ENCODE data around the gene LY6G6D.
"Not testable (repeated sequence)": the region's sequence is repeated elsewhere in the genome, so short reads cannot be mapped to it uniquely, and the experiment has no call there.

The LY6G6D gene

DNA sequence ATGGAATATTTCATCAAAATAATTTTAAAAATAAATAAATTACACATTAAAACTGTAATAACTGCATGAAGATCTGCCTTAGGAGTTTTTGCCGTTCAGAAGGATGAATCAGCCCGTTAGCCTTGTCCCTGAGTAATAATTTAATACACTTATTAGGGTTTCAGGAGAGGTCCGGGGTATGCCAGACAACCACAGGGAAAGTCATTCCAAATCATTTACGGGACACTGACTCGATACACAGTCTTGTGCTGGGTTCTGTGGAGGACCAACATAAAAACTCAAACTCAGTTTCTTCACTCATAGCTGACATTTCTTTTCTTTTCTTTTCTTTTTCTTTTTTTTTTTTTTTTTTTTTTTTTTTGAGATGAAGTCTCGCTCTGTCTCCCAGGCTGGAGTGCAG lies 9.2 kb upstream of the LY6G6D start:
- H3K27ac Mint-ChIP-seq, result no peak overlapping the region
- H3K36me3 Mint-ChIP-seq, result peaks cover 2% of the 10 kb centered on the region
- H3K27me3 Mint-ChIP-seq, result no peaks in the 10 kb centered on the region
- H3K4me3 Mint-ChIP-seq, result no peak overlapping the region
- H3K9me3 Mint-ChIP-seq (ENCODE audit: low read depth), result no peaks in the 10 kb centered on the region
- peaks cover 25% of the 10 kb centered on the region for H3K4me1 Mint-ChIP-seq (ENCODE audit: low read depth)

DNA sequence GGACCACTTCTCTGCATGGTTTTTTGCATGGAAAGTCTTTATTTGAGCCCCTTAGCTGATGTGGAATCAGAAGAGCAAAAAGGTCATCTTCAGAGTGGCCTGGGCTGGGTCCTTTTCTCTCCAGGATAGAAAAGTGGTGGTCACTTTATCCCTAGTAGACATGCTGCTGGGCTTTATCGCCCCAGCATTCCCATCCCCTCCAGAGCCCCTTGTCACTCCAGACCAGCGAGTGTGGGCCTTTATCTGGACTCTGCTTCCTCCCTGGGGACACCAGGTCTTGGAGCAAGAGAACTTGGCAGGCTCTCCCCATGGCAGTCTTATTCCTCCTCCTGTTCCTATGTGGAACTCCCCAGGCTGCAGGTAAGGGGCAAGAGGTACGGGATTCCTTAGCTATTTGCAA lies 8.5 kb upstream of the LY6G6D start, which contains the start of gene LY6G6F:
Gene LY6G6F (plus strand): TSS at position 268 of the 400 bp plus-strand sequence. CDS start 41 bp downstream, at position 309.
- Mint-ChIP-seq H3K27me3 (no peaks in the 10 kb centered on the region), H3K4me1 (ENCODE audit: low read depth) (peaks cover 24% of the 10 kb centered on the region), H3K27ac (no peak within 1 kb of the TSS), H3K9me3 (ENCODE audit: low read depth) (no peaks in the 10 kb centered on the region), H3K4me3 (no peak within 1 kb of the TSS), H3K36me3 (peaks cover 2% of the 10 kb centered on the region)

GRCh38 chr6:31707701-31708100 lies 7.4 kb upstream of the LY6G6D start:
- H3K9me3 Mint-ChIP-seq (ENCODE audit: low read depth), result no peaks in the 10 kb centered on the region
- peaks cover 14% of the 10 kb centered on the region for H3K4me1 Mint-ChIP-seq (ENCODE audit: low read depth)
- H3K4me3 Mint-ChIP-seq, result no peak overlapping the region
- no peak overlapping the region for H3K27ac Mint-ChIP-seq
- peaks cover 2% of the 10 kb centered on the region for H3K36me3 Mint-ChIP-seq
- no peaks in the 10 kb centered on the region for H3K27me3 Mint-ChIP-seq

DNA sequence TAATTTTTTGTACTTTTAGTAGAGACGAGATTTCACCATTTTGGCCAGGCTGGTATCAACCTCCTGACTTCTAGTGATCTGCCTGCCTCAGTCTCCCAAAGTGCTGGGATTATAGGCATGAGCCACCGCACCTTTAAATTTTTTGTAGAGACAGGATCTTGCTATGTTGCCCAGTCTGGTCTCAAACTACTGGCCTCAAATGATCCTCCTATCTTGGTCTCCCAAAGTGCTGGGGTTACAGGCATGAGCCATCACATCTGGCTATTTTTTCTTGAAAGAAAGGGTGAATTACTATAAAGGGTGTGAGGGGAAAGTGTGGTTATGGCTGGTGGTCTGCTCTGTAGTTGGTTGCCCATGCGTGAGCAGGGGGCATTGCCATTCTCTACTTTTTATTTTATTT lies 6.9 kb upstream of the LY6G6D start:
- Mint-ChIP-seq H3K4me1 (ENCODE audit: low read depth) (peaks cover 14% of the 10 kb centered on the region), H3K27ac (no peak overlapping the region), H3K36me3 (peaks cover 2% of the 10 kb centered on the region), H3K27me3 (no peaks in the 10 kb centered on the region), H3K4me3 (no peak overlapping the region), H3K9me3 (ENCODE audit: low read depth) (no peaks in the 10 kb centered on the region)

GRCh38 chr6:31709157-31709556 lies 6.0 kb upstream of the LY6G6D start:
- H3K4me1 Mint-ChIP-seq (ENCODE audit: low read depth), result peaks cover 14% of the 10 kb centered on the region
- H3K9me3 Mint-ChIP-seq (ENCODE audit: low read depth); H3K27ac Mint-ChIP-seq; H3K27me3 Mint-ChIP-seq; H3K36me3 Mint-ChIP-seq; H3K4me3 Mint-ChIP-seq: not testable (repeated sequence)

GRCh38 chr6:31710523-31711219 lies 4.5 kb upstream of the LY6G6D start:
- Mint-ChIP-seq H3K27me3 (no peaks in the 10 kb centered on the region), H3K36me3 (no peaks in the 10 kb centered on the region), H3K4me1 (ENCODE audit: low read depth) (peaks cover 17% of the 10 kb centered on the region), H3K27ac (no peak overlapping the region), H3K9me3 (ENCODE audit: low read depth) (no peaks in the 10 kb centered on the region), H3K4me3 (no peak overlapping the region)

DNA sequence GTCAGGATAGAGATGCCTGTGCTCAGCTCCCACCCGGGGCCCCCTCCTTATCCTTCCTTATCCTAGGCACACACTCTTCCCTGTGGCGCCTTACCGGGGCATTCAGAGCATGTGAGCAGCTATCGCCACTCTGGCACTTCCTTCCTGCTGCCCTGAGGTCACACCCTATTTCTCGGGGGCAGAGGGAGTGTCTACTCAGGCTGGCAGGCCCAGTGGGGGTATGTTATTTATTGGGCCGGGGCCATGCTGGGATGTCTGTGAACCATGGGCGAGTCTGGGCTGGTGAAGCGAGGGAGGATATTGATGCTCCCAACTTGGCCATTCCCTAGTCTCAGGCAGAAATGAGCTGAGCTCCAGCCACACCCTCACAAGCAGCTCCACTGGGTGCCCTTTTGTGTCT lies 3.9 kb upstream of the LY6G6D start:
- no peak overlapping the region for H3K4me3 Mint-ChIP-seq
- peaks cover 17% of the 10 kb centered on the region for H3K4me1 Mint-ChIP-seq (ENCODE audit: low read depth)
- H3K27me3 Mint-ChIP-seq, result no peaks in the 10 kb centered on the region
- H3K27ac Mint-ChIP-seq, result no peak overlapping the region
- no peaks in the 10 kb centered on the region for H3K9me3 Mint-ChIP-seq (ENCODE audit: low read depth)
- H3K36me3 Mint-ChIP-seq, result no peaks in the 10 kb centered on the region

GRCh38 chr6:31712296-31712695 lies 2.9 kb upstream of the LY6G6D start:
- Mint-ChIP-seq H3K27ac (no peak overlapping the region), H3K4me3 (no peak overlapping the region)

GRCh38 chr6:31713465-31713864 lies 1.7 kb upstream of the LY6G6D start:
- H3K4me3 Mint-ChIP-seq, result no peak overlapping the region
- H3K36me3 Mint-ChIP-seq, result no peaks in the 10 kb centered on the region
- no peak overlapping the region for H3K27ac Mint-ChIP-seq
- no peaks in the 10 kb centered on the region for H3K27me3 Mint-ChIP-seq
- H3K4me1 Mint-ChIP-seq (ENCODE audit: low read depth), result peaks cover 17% of the 10 kb centered on the region
- H3K9me3 Mint-ChIP-seq (ENCODE audit: low read depth), result no peaks in the 10 kb centered on the region

More at GRCh38 chr6:31712296-31712695, 2.9 kb upstream of the LY6G6D start:
- Mint-ChIP-seq H3K9me3 (ENCODE audit: low read depth) (no peaks in the 10 kb centered on the region), H3K4me1 (ENCODE audit: low read depth) (peaks cover 17% of the 10 kb centered on the region), H3K27me3 (no peaks in the 10 kb centered on the region), H3K36me3 (no peaks in the 10 kb centered on the region)

GRCh38 chr6:31713991-31714684 lies 1.0 kb upstream of the LY6G6D start:
- no peak overlapping the region for H3K4me3 Mint-ChIP-seq
- H3K36me3 Mint-ChIP-seq, result no peaks in the 10 kb centered on the region
- no peaks in the 10 kb centered on the region for H3K9me3 Mint-ChIP-seq (ENCODE audit: low read depth)
- H3K27me3 Mint-ChIP-seq, result no peaks in the 10 kb centered on the region
- no peak overlapping the region for H3K27ac Mint-ChIP-seq
- peaks cover 17% of the 10 kb centered on the region for H3K4me1 Mint-ChIP-seq (ENCODE audit: low read depth)

- Mint-ChIP-seq H3K4me1 (ENCODE audit: low read depth) (peaks cover 10% of the 10 kb centered on the region), H3K9me3 (ENCODE audit: low read depth) (no peaks in the 10 kb centered on the region), H3K27ac (no peak overlapping the region), H3K4me3 (no peak overlapping the region), H3K36me3 (no peaks in the 10 kb centered on the region), H3K27me3 (no peaks in the 10 kb centered on the region)
Observed at GRCh38 chr6:31717499-31718222, 2.5 kb downstream of the LY6G6D start.

DNA sequence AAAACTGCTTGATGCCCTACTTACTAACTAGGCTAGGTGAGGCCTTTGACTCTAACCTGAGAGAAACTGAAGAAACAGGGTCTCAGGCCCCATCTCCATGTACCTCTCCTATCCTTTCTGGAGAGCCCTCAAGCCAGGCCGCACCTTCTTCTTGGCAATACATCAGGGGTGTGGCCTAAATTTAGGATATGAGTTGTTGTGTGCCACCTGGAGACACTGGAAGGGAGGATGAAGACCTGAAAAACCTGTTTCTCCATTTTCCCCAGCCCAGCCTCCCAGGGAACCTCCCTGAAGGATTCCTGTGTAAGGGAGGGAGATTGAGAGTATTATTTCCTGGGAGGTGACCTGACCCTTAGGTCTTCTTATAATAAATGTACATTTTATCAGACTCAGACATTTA lies 3.1 kb downstream of the LY6G6D start:
- Mint-ChIP-seq H3K36me3 (no peaks in the 10 kb centered on the region), H3K4me3 (no peak overlapping the region), H3K27ac (no peak overlapping the region), H3K9me3 (ENCODE audit: low read depth) (no peaks in the 10 kb centered on the region), H3K4me1 (ENCODE audit: low read depth) (peaks cover 10% of the 10 kb centered on the region), H3K27me3 (no peaks in the 10 kb centered on the region)

DNA sequence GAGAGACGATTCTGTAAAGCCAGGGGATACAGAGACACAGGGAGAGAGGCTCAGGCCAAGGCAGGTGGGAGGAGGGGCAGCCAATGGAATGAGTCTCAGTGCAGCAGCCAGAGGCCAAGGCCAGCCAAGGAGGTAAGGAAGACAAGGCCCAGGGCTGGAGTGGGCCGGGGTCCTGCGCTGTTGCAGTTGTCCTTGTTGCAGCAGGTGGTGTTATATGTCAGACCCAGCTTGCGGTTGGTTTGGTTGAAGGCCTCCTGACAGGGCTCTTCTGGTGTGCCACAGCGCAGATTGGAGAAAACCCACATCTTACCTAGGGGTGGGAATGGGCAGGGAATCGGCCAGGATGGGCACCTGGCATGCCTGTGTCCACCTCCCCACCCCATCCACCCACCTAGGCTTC lies 3.9 kb downstream of the LY6G6D start:
- Mint-ChIP-seq H3K27me3 (no peaks in the 10 kb centered on the region), H3K36me3 (no peaks in the 10 kb centered on the region), H3K4me3 (no peak overlapping the region), H3K9me3 (ENCODE audit: low read depth) (no peaks in the 10 kb centered on the region), H3K27ac (no peak overlapping the region), H3K4me1 (ENCODE audit: low read depth) (peaks cover 11% of the 10 kb centered on the region)

- Mint-ChIP-seq H3K9me3 (ENCODE audit: low read depth) (no peaks in the 10 kb centered on the region), H3K27me3 (no peaks in the 10 kb centered on the region), H3K27ac (no peak overlapping the region), H3K4me3 (no peak overlapping the region), H3K36me3 (no peaks in the 10 kb centered on the region), H3K4me1 (ENCODE audit: low read depth) (peaks cover 9% of the 10 kb centered on the region)
Observed at GRCh38 chr6:31720196-31720770, 5.1 kb downstream of the LY6G6D start.
